ENCODE data around the gene C1QTNF5. TPM values are rescaled to one million over a fixed set of nuclear protein-coding genes. Genes with fewer than 3 reads are reported as not detected.

C1QTNF5 gene
- total RNA-seq, 1 donor from 2014 or later = 101 TPM

DNA sequence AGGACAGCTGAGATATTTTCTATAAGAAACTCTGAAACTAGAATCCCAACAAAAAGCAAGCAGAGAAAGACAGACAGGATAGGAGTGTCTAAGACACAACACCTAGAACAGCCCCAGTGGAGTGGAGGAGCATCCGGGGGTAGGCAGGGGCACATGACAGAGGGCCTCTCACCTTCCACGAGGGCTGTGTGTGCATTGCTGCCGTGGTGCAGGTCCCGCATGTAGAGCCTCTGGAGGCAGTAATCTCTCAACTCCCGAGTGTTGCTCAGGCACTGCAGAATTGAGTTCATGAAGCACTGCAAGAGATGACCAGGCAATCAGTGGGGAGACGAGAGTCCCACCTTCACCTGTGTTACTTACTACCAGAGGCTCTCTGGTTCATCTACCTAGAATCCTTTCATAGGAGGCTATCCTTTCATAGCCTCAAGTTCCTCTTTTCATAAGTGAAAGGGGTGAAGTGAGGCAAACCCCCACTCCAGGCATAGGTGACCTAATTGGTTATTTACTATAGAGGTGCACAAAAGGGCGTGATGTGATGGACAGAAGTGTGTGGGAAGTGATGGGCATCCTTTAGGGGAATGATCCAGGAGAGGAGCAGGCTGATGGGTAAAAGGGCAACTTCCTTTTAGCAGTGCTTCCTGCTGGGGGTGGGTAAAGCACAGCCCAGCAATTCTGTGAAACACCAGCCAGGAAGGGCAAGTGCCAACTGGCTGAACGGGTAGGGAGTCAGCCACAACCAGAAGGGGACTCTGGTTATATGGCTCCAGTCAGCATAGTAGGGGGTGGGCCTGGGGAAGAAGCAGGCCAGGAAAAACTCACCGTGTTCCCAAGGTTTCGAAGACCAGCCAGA, 18.9 kb upstream of the C1QTNF5 start:
- no peak for DNase-seq (ENCODE audit: low read depth, low spot score)

DNA sequence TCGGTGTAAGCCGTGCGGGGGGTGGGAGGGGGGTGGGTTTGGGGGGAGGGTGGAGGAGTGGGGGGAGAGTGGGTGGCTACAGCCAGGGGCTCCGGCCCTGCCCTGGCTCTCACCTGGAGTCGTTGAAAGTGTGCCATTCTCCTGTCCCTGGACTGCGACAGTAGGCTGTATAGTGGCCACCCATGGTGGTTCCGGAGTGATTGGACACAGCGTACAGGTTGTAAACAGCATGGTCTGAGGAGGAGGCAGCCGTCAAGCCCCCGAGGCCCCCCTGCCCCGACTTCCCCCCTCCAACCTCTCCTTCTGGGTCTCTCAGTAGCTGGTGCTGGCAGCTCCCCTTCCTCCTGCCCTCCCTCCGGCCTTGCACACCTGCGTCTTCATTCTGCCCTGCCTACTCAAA, 16.4 kb upstream of the C1QTNF5 start:
- DNase-seq (ENCODE audit: low read depth, low spot score) = no peak

DNA sequence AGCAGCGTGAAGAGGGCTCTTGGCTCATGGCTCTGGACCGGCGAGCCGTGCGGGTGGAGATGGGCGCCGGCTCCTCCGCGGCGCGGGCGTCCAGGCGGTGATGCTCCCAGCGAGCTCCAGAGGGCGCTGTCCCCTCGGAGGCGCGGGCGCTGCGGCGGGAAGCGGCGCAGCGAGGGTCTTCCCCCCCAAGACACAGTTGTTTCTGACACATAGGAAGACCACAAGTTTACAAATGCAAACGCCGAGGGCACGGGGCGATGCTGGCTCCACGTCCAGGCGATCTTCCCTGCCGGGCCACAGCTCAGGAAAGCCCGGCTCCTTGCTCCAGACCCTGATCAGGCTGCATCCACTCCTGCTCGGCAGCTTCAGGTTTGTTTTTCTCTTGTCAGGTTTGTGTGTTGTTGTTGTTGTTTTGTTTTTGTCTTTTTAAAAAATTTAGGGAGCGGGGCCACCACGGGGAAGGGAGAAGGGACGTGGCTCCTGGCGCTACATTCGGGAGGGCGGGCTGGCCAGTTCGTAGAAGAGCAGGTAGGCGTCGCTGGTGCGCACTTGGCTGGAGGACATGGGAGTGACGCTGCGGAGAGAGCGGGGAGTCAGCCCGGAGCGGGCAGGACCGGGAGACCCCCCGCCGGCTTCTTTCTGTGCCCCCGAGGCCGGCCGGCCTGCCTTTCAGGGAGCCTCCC, 15.8 kb upstream of the C1QTNF5 start:
- DNase-seq (ENCODE audit: low read depth, low spot score) = no peak

DNA sequence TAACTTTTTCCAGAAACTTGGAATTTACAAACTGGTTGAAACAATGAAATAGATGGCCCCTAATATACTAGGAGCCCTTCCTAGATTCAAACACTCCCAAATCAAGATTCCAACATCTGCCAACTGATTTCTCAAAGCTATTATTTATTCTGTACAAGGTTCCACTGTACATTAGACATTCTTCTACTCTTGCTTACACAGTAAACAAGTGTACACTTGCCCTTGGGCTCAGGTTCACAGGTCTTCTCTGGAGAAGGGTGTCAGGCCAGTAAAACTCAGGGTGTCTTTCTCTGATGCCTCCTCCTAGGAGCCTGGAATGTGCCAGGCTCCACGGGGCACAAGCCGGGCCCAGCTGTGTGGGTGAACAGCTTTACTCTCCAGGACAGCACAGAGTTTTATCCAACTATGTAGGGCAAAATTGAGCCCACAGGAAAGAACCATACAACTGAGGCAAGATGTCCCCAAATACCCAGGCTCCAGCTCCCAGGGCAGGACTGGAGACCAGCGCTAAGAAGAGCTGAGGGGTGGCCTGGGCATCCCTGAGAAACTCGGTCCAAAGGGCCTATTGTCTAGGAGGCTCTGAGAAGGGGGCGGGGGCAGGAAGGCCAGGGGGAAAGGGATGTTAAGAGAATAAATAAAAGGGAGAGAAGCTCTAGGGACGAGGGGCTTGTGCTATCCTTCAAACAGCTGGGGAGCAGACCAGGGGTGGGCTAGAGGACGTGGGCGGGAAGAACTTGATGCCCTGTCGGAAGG, 14.6 kb upstream of the C1QTNF5 start:
- DNase-seq (ENCODE audit: low read depth, low spot score) = no peak

DNA sequence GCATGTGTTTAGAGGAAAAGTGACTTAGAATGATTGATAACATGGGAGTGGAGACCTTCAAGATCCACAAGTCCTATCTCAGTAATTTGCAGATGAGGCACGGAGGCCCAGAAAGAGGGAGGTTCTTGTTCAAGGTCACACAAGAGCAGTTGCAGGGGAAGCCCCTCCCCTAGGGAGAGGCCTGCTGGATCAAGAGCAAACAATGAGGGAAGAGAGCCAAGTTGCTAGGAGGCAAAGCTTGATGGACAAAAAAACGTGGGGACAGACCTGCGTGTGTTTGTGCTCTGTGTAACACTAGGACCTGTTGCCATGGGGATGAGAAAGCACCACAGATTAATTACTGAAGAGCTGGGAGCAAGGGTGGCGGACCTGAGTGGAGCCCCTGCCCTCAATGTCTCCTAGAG, 12.2 kb upstream of the C1QTNF5 start:
- DNase-seq (ENCODE audit: low read depth, low spot score) = peak; percentile 73

DNA sequence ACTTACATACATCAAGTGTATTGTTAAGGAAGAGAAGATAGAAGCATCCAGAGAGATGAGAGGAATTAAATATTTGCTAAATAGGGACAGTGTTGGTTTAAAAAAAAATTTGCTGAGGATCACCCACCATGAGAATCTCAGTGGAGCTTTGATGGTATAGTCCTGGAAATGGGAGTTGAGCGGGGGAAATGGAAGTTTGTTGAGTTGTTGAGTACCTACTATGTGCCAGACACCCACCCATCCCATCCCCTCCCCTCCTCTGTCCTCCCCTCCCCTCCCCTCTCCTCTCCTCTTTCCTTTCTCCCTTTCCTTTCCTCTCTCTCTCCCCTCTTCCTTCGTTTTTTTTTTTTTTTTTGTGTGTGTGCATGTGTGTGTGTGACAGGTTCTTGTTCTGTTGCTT, 10.5 kb upstream of the C1QTNF5 start:
- DNase-seq (ENCODE audit: low read depth, low spot score) = no peak

DNA sequence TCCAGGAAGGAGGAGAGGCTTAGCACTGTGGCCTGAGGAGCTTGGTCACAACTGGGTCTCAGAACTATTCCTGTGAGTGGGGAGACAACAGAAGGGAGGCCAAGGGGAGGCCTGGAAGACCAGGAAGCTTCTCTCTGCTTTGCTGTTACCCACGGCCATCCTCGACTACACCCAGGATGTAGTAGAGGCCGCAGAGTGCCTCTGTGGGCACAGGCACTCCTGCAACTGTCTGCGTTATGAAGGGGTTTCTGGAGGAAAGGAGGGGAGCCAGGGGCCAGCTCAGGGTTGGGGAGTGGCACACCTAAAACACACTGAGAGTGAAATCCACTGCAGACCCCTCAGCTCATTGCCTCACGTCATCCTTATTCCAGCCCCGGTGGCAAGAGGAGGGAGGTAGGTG, 9.6 kb upstream of the C1QTNF5 start:
- DNase-seq (ENCODE audit: low read depth, low spot score) = no peak

DNA sequence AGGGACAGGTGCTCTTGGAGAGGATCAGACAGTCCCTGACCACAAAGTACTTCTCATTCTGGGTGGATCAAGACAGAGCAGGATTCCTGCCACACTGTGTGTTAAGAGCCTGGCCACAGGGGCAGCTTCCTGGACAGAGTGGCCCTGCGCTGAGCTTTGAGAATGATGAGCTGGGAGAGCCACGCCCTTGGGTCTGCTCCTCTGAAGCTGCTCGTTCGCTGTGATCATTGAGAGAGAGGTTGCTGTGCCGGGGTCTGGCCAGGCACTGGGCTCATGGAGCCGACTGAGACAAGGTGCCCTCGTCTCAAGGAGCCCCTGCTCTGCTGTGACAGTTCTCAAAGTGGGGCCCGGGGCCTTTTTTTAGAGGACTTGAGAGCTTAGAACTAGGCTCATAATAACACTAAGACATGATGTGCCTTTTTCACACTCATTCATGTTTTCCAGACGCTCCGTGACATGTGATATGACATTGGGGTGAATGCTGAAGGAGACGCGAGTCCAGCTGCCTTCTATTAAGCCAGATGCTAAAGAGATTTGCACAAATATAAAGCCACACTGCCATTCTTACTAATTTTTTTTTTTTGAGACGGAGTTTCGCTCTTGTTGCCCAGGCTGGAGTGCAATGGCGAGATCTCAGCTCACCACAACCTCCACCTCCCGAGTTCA, 7.4 kb upstream of the C1QTNF5 start:
- DNase-seq (ENCODE audit: low read depth, low spot score) = no peak

DNA sequence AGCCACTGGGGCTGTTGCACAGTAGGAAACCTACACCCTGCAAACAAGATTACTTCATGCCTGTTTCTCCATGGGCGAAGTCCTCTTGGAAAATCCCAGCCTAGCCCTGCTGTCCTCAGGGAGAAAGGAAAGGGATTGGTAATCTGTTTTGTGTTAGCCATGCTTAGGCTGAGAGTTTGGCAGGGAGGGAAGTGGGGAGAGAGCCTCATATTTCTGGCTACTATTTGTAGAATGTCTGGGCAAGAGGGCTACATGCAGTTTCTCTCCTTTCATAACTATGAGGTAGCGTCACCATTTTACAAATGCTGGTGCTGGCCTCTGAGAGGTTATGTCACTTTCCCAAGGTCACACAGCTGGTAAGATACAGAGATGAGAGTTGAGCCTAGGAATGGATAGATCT, 6.6 kb upstream of the C1QTNF5 start:
- no peak for DNase-seq (ENCODE audit: low read depth, low spot score)

DNA sequence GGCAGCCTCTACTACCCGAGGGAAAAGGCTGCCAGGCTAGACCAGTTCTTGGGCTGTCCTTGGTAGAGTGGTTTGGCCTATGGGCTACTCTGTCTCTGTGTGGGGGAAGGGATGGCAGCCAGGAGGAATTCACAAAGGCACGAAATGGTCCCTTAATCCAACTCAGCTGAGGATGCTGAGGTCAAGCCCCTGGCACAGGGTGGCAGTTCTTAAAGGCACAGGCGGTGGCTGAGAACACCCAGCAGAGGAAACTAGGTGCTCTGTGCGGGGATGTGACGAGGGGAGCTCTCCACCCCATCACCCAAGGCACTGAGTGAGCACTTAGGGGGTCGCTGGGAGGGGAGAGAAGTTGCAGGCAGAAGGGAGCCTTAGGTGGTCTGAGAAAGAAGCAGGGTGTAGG, 5.9 kb upstream of the C1QTNF5 start, which contains the start of gene MFRP:
Gene MFRP (minus strand): TSS at position 101 of the 400 bp plus-strand sequence. CDS start 192 bp downstream, outside the sequence.
- no peak for DNase-seq (ENCODE audit: low read depth, low spot score)

DNA sequence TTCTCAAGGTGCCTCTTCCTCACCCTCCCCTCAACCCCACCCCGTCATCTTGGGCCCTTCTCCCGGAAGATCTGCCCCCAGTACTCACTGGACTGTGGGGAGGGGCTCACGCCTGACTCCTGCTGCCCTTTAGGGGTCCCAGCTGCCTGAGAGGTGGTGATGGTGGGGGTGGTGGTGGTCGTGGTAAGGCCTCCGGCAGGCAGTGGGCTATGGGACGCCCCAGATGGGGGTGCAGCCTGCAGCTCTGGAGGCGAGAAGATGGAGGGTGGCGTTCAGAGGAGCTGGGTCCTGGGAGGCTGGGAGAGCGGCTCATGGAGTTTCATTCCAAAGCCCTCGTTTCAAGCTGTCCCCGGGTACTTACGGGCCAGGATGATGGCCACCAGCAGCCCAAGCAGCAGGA, 5.0 kb upstream of the C1QTNF5 start:
- no peak for DNase-seq (ENCODE audit: low read depth, low spot score)

DNA sequence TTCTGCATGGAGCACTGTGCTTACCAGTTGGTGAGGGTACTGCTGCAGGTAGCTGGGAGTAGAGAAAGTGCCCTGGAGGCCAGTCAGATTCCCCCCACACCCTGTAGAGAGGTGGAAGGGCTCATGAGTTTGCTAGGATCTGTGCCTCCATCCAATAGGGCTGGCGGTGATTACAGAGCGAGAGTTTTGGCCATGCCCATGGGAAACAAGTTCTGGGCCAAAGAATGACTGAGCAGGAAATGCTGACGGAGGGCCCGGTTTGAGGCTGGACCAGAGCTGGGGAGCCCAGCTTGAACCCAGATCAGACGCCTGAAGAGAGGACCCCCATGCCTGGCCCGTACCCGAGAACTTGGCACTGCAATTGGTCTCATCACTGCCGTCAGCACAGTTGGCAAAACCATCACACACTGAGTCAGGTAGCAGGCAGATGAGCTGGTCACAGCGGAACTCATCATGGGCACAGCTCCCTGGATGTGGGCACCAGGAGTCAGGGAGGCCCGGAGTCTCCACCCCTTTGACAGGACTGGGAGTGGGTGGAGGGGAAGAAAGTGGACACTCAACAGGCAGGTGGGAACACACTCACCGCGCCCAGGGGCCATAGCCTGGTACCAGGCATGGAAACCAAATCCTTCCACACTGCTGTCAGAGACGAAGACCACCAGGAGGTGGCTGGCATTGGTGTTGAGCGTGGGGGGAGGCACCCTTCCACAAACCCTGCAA, 3.8 kb upstream of the C1QTNF5 start:
- no peak for DNase-seq (ENCODE audit: low read depth, low spot score)

DNA sequence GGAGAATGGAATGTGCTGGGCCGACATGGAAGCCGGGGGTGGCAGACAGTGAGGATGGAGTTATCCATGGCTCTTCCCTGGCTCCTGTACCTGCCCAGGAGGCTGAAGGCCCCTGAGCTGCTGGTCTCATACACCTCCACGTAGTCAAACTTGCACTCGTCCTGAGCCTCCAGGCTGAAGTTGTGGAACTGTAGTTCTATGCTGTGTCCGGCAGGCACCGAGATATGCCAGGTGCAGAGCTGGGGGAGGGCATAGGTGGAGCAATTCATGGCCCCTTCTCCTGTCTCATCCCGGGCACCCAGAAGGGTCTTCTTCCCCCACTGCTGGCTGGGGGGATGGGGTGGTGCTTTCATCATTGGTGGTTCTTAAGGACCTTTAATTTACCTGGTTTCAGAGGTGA, 3.0 kb upstream of the C1QTNF5 start:
- DNase-seq (ENCODE audit: low read depth, low spot score) = no peak

DNA sequence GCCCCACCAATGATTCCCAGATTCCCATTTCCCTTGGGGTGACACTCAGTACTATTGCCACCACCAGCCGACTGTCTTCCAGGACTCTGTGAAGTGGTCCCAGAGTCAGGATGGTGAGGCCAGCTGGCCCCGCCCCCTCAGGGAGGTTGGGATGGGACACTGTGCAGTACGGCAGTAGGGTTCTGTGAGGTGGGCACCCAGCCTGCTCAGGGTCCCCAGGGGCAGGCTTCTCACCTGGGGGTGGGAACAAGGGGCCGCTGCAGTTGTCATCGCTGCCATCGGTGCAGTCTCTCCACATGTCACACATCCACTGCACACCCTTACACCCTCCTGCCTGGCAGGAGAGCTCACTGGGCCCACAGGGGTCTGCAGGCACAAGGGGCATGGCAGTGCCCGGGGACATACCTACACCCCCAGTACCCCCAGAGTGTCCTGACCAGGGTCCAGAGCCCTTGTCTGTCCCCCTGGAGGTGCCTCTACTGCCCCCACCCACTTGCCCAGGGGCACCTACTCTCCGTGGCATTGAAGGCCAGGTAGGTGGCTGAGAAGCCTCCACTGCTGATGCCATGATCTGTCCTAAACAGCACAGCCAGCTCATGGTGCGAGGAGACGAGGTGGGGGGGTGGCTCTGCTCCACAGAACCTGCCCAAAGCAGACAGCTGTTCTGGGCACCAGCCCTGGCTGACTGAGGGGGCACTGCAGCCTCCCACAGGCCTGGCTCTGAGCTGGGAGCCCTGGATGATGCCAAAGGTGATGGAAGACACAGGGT, 1.9 kb upstream of the C1QTNF5 start:
- no peak for DNase-seq (ENCODE audit: low read depth, low spot score)

DNA sequence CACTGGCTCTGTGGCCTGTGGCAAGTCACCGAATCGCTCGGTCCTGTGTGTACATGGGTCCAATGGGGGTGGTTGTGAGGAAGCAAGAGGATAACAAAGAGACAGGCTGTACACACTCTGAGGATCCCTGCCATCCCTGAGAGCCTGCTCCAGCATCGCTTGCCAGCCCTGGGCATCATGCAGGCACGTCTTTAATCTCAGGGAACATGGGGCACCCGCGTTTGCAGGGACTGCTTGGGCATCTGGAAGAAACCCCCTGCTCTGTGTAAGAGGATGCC, 1.3 kb upstream of the C1QTNF5 start:
- no peak for DNase-seq (ENCODE audit: low read depth, low spot score)

DNA sequence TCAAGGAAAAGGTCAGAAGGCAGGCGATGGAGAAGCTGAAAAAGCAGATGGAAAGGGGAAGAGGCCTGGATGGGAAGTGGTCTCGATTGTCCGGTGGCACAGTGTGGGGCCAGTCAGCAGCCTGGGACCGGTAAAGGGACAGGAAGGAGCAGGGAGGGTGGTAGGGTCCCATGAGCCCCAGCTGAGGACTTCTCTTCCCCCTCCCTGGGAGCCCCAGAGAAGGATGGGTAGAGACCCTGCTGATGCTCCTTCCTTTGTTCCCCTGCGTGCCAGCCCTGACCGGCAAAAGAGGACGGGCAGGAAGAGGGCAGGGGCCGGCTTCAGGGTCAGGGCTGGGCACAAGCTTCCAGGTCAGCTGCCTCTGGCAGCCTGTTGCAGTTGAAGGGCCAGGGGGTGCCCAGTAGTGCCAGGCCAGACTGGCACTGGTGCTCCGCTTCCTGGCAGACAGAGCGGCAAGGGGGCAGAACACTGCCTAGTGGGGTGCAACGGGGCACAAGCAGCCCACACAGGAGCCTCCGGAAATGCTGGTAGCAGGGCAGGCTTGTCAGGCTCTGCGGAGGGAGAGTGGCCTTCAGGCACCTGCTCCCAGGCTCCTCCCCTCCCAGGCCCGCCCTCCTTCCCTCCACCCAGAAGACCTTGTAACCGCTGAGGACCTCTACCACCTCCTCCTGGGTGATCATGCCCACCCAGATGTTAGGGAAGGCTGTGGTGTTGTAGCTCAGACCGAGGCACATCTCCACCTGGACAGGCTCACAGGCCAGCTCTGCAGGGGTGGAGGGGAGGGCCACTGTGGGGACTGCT, 739 bp upstream of the C1QTNF5 start:
- DNase-seq (ENCODE audit: low read depth, low spot score) = no peak

DNA sequence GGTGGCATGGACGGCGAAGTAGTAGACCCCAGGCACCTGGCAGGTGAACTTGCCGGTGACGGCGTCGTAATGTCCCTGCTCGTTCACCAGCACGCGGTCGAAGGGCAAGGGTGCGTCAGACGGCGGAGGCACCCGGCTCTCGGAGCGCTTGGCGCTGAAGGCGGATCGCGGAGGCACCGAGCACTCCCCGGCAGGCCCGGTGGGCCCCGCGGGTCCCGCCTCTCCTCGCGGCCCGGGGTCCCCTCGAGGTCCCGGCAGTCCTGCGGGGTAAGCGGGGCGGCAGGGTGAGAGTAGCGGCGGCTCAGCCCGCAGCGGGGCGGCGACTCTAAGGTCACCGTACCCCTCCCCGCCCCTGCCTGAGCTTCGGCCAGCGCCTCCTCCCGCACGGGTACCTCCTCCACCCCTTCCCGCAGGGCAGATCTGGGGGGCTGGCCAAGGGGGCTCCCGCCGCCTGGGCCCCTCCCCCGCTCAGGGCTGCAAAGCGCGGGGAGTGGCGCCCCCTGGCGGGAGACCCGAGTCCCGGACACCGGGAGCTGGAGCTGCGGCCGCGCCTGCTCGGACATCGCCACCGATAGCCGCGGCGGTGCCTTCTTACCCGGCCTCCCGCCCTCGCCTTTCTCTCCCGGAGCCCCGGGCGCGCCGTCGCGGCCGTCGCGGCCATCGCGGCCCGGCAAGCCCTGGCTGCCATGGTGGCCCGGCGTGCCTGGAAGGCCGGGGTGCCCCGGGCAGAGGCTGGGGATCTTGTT, 921 bp downstream of the C1QTNF5 start:
- no peak for DNase-seq (ENCODE audit: low read depth, low spot score)

DNA sequence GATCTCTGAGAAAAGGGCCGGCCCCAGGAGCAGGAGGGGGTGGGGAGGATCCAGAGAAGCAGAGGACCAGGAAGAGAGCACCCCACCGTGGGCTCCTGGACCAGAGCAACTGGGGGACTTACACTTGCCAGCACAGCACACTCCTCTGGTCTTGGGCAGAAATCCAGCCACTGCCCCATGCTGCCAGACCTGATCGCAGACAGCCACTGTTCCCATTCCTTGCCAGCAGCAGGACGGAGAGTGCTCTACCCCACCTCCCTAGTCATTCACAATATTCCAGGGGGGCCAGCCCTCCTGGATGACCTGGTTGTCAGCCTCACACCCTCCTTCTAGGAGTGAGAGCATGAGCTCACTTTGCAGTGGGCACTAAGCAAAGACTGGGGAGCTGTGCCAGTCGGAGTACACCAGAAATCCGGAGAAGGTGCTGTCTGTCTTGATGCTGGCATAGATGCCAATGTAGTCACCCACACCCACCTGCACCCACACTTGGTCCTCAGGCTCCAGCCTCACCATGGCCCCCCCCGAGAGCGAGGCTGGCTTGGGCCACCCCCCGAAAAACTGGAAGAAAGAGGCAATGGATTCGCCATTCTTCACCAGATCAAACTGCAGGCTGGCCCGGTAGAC, 1.6 kb downstream of the C1QTNF5 start:
- DNase-seq (ENCODE audit: low read depth, low spot score) = no peak
